ENCODE measurements around the gene ADARB2.

Gene ADARB2

GRCh38 chr10:1735562-1735961, 1.8 kb downstream of the ADARB2 start:
- H3K4me2 ChIP-seq (ENCODE audit: low read length), result no peak overlapping the region
- no peaks in the 10 kb centered on the region; the same call in 1 of the 2 replicates for H4K20me1 ChIP-seq (ENCODE audit: control insufficient read depth, insufficient read depth, low read depth, low read length)

DNA sequence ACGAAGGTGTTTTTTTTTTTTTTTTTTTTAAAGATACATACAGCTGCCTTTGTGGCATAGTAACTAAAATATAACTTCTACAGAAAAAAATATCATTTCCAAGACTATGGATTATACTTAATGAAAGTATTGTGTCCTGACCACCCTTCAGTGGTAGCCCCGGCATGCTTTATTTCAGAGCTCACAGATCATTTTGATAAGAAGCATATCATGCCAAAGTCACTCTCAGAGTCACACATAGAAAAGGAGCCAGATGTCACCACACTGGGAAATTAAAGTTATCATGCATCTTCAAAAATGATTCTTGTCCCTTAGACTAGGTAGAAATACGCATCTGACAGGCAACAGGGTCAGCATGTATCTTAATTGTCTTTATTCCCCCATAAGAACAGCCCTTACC, 3.0 kb downstream of the ADARB2 start:
- Histone ChIP-seq H3K9me3 (ENCODE audit: control insufficient read depth, insufficient read depth, low read length) (no peaks in the 10 kb centered on the region), H3K4me1 (ENCODE audit: control insufficient read depth, low read length) (no peaks in the 10 kb centered on the region), H3K79me2 (ENCODE audit: control insufficient read depth, low read length) (no peaks in the 10 kb centered on the region), H3K27me3 (ENCODE audit: control insufficient read depth, low read length) (peaks cover 61% of the 10 kb centered on the region), H4K20me1 (ENCODE audit: control insufficient read depth, insufficient read depth, low read depth, low read length) (peaks cover 1% of the 10 kb centered on the region; the same call in 1 of the 2 replicates), H3K4me2 (ENCODE audit: low read length) (no peak overlapping the region), H3K36me3 (ENCODE audit: control insufficient read depth, low read length) (no peaks in the 10 kb centered on the region), H3K27ac (ENCODE audit: low read depth, low read length) (no peak overlapping the region), H3K4me3 (ENCODE audit: low read length) (no peak overlapping the region), H3F3A (ENCODE audit: control insufficient read depth, insufficient read depth) (no peaks in the 10 kb centered on the region), H3K9me2 (replicated peaks; ENCODE audit: control insufficient read depth, low read length) (no peaks in the 10 kb centered on the region)
- TF ChIP-seq EZH2phosphoT487 (IDR thresholded peaks at IDR 0.05; ENCODE audit: borderline replicate concordance, low read length), result no peak
- TF ChIP-seq CTCF (IDR thresholded peaks at IDR 0.05; ENCODE audit: low read depth, low read length, poor library complexity, severe bottlenecking), result no peak

More at GRCh38 chr10:1735562-1735961, 1.8 kb downstream of the ADARB2 start:
- H3K4me3 ChIP-seq (ENCODE audit: low read length), result no peak overlapping the region
- H3K9me2 ChIP-seq (replicated peaks; ENCODE audit: control insufficient read depth, low read length), result no peaks in the 10 kb centered on the region
- TF ChIP-seq EZH2phosphoT487 (IDR thresholded peaks at IDR 0.05; ENCODE audit: borderline replicate concordance, low read length), result 0 out of 2 replicates have a peak, but pooled peaks have one; percentile 56
- no peak for TF ChIP-seq CTCF (IDR thresholded peaks at IDR 0.05; ENCODE audit: low read depth, low read length, poor library complexity, severe bottlenecking)
- no peaks in the 10 kb centered on the region for H3K9me3 ChIP-seq (ENCODE audit: control insufficient read depth, insufficient read depth, low read length)
- H3K4me1 ChIP-seq (ENCODE audit: control insufficient read depth, low read length), result no peaks in the 10 kb centered on the region
- peaks cover 60% of the 10 kb centered on the region for H3K27me3 ChIP-seq (ENCODE audit: control insufficient read depth, low read length)
- no peaks in the 10 kb centered on the region for H3F3A ChIP-seq (ENCODE audit: control insufficient read depth, insufficient read depth)
- no peaks in the 10 kb centered on the region for H3K79me2 ChIP-seq (ENCODE audit: control insufficient read depth, low read length)
- no peaks in the 10 kb centered on the region for H3K36me3 ChIP-seq (ENCODE audit: control insufficient read depth, low read length)
- no peak overlapping the region for H3K27ac ChIP-seq (ENCODE audit: low read depth, low read length)

DNA sequence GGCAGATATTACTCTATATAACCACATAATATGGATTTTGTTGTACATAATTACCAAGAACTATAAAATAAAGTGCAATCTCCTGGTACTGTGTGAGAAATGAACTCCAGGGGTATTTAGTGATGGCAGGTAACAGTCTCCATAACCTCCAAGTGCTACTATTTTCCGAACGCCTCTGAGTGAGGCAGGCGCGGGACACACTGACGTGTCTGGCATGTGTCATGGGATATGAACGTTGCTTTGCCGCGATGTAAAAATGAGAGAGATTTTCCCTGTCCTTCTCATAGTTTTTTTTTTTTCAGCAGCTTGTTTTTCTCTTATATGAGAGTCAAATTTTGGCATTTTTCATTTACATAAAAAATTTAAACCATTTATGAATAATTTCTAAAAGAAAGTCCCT, 3.6 kb downstream of the ADARB2 start:
- Histone ChIP-seq H3K9me3 (ENCODE audit: control insufficient read depth, insufficient read depth, low read length) (no peaks in the 10 kb centered on the region), H3K4me3 (ENCODE audit: low read length) (no peak overlapping the region), H3K27ac (ENCODE audit: low read depth, low read length) (no peak overlapping the region), H3K79me2 (ENCODE audit: control insufficient read depth, low read length) (no peaks in the 10 kb centered on the region), H4K20me1 (ENCODE audit: control insufficient read depth, insufficient read depth, low read depth, low read length) (0 out of 2 replicates have a peak, but pooled peaks cover 2% of the 10 kb centered on the region), H3K4me1 (ENCODE audit: control insufficient read depth, low read length) (no peaks in the 10 kb centered on the region), H3F3A (ENCODE audit: control insufficient read depth, insufficient read depth) (no peaks in the 10 kb centered on the region), H3K36me3 (ENCODE audit: control insufficient read depth, low read length) (no peaks in the 10 kb centered on the region), H3K9me2 (replicated peaks; ENCODE audit: control insufficient read depth, low read length) (no peaks in the 10 kb centered on the region), H3K27me3 (ENCODE audit: control insufficient read depth, low read length) (peaks cover 62% of the 10 kb centered on the region), H3K4me2 (ENCODE audit: low read length) (no peak overlapping the region)
- no peak for TF ChIP-seq CTCF (IDR thresholded peaks at IDR 0.05; ENCODE audit: low read depth, low read length, poor library complexity, severe bottlenecking)
- TF ChIP-seq EZH2phosphoT487 (IDR thresholded peaks at IDR 0.05; ENCODE audit: borderline replicate concordance, low read length), result no peak

Data from DOHH2 (cell line).